Esophagus (tissue), 2 donors: ENCODE measurements around the gene NFIL3. TPM values are rescaled to one million over a fixed set of nuclear protein-coding genes. Genes with fewer than 3 reads are reported as not detected.
A peak's percentile ranks its signal among the peaks of the same experiment; 100 is the strongest.

Experiments used
- H3K27ac ChIP-seq, 2 donors: one replicate each; pipeline ENCODE4 v1.5.1; 2013; ENCODE audit warnings: low read depth in 2 of 2, mild to moderate bottlenecking in 2 of 2, inconsistent platforms in 1 of 2, low read length in 1 of 2, moderate library complexity in 1 of 2
- H3K27me3 ChIP-seq, 2 donors: one replicate each; pipeline ENCODE4 v1.6.1; 2013; ENCODE audit warnings: low read length in 2 of 2, control low read depth in 1 of 2, mild to moderate bottlenecking in 1 of 2; ENCODE audit not compliant: insufficient read depth in 2 of 2, control insufficient read depth in 1 of 2
- H3K36me3 ChIP-seq, 2 donors: one replicate each; pipeline ENCODE4 v1.6.1; 2013; ENCODE audit warnings: low read length in 1 of 2; ENCODE audit not compliant: control insufficient read depth in 2 of 2, insufficient read depth in 2 of 2
- H3K4me1 ChIP-seq, 2 donors: one replicate each; pipeline ENCODE4 v1.6.1; 2013; ENCODE audit warnings: low read length in 1 of 2; ENCODE audit not compliant: control insufficient read depth in 2 of 2, insufficient read depth in 2 of 2
- H3K4me3 ChIP-seq, 2 donors: one replicate each; pipeline ENCODE4 v1.5.1; 2013; ENCODE audit warnings: low read length in 2 of 2, mild to moderate bottlenecking in 2 of 2, low read depth in 1 of 2, moderate library complexity in 1 of 2
- H3K9me3 ChIP-seq, 2 donors: one replicate each; pipeline ENCODE4 v1.6.1; 2013; ENCODE audit warnings: mild to moderate bottlenecking in 2 of 2, low read depth in 1 of 2, low read length in 1 of 2, moderate library complexity in 1 of 2; ENCODE audit not compliant: control insufficient read depth in 2 of 2, insufficient read depth in 1 of 2
- WGBS, 2 donors: extraction: QIAGEN DNeasy Blood & Tissue Kit; methylation state at CpG; one replicate each; pipeline ENCODE4 v1.1.7; 2013; 5-methylcytosine and 5-hydroxymethylcytosine counted together
- polyA plus RNA-seq, 2 donors: library from polyadenylated mRNA; stranded (reverse); fragments of 200-250 nt; gene quantifications; one replicate each; pipeline ENCODE4 v1.2.3, GENCODE V29; 2013
- donor health status: healthy with polysubstance abuse.
- donor health status: Bipolar disorder and iron deficiency.

The NFIL3 gene
- polyA plus RNA-seq, 2 donors = 5.0 to 12.7 TPM

DNA sequence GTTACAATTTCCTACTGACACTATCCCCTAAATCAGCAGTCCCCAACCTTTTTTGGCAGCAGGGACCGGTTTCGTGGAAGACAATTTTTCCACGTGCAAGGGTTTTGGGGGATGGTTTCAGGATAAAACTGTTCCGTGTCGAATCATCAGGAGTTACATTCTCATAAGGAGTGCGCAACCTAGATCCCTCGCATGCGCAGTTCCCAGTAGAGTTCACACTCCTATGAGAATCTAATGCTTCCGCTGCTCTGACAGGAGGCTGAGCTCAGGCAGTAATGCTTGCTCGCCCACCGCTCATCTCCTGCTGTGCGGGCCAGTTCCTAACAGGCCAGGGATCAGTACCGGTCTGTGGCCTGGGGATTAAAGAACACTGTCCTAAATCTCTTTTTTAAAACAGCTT lies 13.2 kb upstream of the NFIL3 start:
- H3K4me1 ChIP-seq = no peaks in the 10 kb centered on the region
- H3K27me3 ChIP-seq = peaks cover 0 to 2% of the 10 kb centered on the region in 2 donors
- H3K9me3 ChIP-seq = no peaks in the 10 kb centered on the region
- no peaks in the 10 kb centered on the region for H3K36me3 ChIP-seq
- H3K27ac ChIP-seq = no peak overlapping the region
- no peak overlapping the region for H3K4me3 ChIP-seq
- WGBS, 2 donors = 92 to 93% methylated on average over 13 of the region's 13 CpGs

DNA sequence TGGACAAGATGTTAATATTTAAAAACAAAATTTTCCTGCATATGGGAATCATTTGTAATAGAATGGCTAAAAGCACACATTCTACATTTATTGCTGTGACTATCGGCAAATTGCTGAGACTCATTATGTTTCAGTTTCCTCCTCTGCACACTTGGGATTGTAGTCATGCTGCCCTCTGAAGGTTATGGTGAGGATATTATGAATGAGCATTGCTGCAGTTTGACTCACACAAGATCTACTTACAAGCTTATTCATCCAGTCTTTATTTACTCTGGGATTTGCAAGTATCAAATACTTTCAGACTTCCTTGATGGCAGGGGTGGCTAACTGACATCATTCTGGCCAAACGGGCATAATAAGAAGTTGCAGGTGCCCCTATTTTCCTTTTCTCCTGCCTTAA lies 9.5 kb upstream of the NFIL3 start:
- Histone ChIP-seq H3K36me3 (no peaks in the 10 kb centered on the region), H3K4me1 (no peaks in the 10 kb centered on the region), H3K27ac (no peak overlapping the region), H3K9me3 (no peaks in the 10 kb centered on the region), H3K27me3 (peaks cover 0 to 2% of the 10 kb centered on the region in 2 donors), H3K4me3 (no peak overlapping the region)
- 8 to 23% methylated on average over 2 of the region's 2 CpGs for WGBS, 2 donors

- H3K4me3 ChIP-seq = no peak overlapping the region
- no peaks in the 10 kb centered on the region for H3K9me3 ChIP-seq
- H3K27me3 ChIP-seq = no peaks in the 10 kb centered on the region
- 79 to 85% methylated on average over 5 of the region's 5 CpGs for WGBS, 2 donors
- H3K4me1 ChIP-seq = no peaks in the 10 kb centered on the region
- no peaks in the 10 kb centered on the region for H3K36me3 ChIP-seq
- no peak overlapping the region for H3K27ac ChIP-seq
Observed at GRCh38 chr9:91431485-91431884, 7.9 kb upstream of the NFIL3 start.

GRCh38 chr9:91429501-91429900 lies 5.9 kb upstream of the NFIL3 start:
- peaks cover 0 to 2% of the 10 kb centered on the region in 2 donors for H3K4me1 ChIP-seq
- no peaks in the 10 kb centered on the region for H3K27me3 ChIP-seq
- no peak overlapping the region for H3K27ac ChIP-seq
- no peaks in the 10 kb centered on the region for H3K9me3 ChIP-seq
- no peak overlapping the region for H3K4me3 ChIP-seq
- no peaks in the 10 kb centered on the region for H3K36me3 ChIP-seq
- 88 to 89% methylated on average over 8 of the region's 8 CpGs for WGBS, 2 donors

DNA sequence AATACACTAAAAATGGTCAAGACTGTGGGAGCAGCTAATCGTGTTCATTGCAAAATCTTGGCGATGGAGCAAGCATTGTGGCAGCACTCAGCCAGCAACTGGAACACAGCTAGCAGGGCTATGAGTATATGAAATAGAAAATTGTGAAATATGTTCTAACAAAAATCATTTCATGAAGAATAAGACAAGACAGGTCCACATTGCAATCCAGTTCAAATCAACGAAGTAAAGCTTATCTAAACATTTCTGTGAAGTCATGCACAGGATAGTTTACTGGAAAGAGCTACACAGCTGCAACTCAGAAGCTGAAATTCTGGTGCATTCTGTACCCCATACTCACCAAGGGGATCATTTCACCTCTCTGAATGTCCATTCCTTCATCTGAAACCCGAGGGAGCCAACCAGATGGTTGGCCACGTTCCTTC lies 5.3 kb upstream of the NFIL3 start:
- Histone ChIP-seq H3K4me3 (no peak overlapping the region), H3K4me1 (peaks cover 0 to 2% of the 10 kb centered on the region in 2 donors), H3K27me3 (no peaks in the 10 kb centered on the region), H3K27ac (no peak overlapping the region), H3K9me3 (no peaks in the 10 kb centered on the region), H3K36me3 (no peaks in the 10 kb centered on the region)
- WGBS, 2 donors = 46 to 48% methylated on average over 5 of the region's 5 CpGs

GRCh38 chr9:91428436-91428835 lies 4.8 kb upstream of the NFIL3 start:
- Histone ChIP-seq H3K27ac (peak overlapping the region in 1 of 2 donors; percentile 1), H3K4me1 (peaks cover 0 to 2% of the 10 kb centered on the region in 2 donors), H3K27me3 (no peaks in the 10 kb centered on the region), H3K36me3 (no peaks in the 10 kb centered on the region), H3K9me3 (no peaks in the 10 kb centered on the region), H3K4me3 (no peak overlapping the region)
- WGBS, 2 donors = 72 to 73% methylated on average over 2 of the region's 2 CpGs

GRCh38 chr9:91427873-91428272 lies 4.2 kb upstream of the NFIL3 start:
- 49 to 61% methylated on average over 2 of the region's 2 CpGs for WGBS, 2 donors
- Histone ChIP-seq H3K36me3 (no peaks in the 10 kb centered on the region), H3K27ac (peak overlapping the region in 1 of 2 donors; percentile 1), H3K4me1 (peaks cover 0 to 2% of the 10 kb centered on the region in 2 donors), H3K27me3 (no peaks in the 10 kb centered on the region), H3K4me3 (no peak overlapping the region), H3K9me3 (no peaks in the 10 kb centered on the region)

DNA sequence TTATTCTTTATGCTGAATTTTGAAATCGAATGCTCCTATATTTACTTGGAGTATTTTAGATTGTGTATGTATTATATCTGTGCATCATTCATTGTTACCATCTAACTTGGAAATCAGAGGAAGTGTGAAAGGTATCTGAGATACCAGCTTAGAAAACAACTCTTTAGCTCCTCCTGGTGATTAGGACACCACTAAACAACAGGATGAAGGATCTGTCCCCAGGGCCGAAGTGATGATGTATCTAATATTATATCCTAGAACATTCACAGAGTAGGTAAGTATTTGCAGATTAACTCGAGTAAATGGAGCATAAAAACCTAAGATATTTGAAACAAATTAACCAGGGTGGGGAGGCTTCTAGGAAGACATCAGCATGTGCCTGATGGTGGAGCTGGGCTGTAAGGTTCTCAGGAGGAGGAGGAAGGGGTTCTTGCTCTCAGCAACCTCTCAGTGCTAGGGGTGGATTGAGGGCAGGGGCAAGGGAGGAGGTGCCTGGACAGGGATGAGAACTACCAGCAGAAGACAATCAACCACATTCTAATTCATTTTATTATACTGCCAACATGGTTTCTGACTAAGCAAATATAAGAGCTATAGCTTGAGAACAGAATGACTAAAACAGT lies 2.6 kb upstream of the NFIL3 start:
- Histone ChIP-seq H3K4me3 (no peak overlapping the region), H3K36me3 (no peaks in the 10 kb centered on the region), H3K27ac (no peak overlapping the region), H3K27me3 (no peaks in the 10 kb centered on the region), H3K4me1 (peaks cover 0 to 2% of the 10 kb centered on the region in 2 donors), H3K9me3 (no peaks in the 10 kb centered on the region)
- 20 to 21% methylated on average over 3 of the region's 3 CpGs for WGBS, 2 donors

DNA sequence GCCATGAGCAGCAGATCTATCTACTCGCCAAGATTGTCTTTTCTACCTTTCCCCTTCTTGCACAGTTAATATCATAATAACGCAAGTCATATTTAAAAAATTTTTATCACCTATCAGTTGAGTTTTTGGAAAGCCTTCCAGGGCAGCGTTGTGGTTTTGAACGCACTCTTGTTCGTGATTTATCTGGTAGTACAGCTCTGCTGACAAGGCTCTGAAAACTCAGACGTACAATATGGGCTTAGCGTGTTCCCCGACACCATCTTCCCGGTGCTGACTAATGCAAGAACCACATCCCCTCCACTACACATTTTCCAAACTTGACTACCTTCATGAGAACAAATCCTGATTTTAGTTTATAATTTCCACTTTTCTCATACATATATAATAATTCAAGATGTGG lies 1.6 kb upstream of the NFIL3 start:
- Histone ChIP-seq H3K27me3 (no peaks in the 10 kb centered on the region), H3K9me3 (no peaks in the 10 kb centered on the region), H3K4me1 (peaks cover 0 to 4% of the 10 kb centered on the region in 2 donors), H3K27ac (peak overlapping the region; percentile 92 to 93), H3K4me3 (peak overlapping the region in 1 of 2 donors; percentile 58), H3K36me3 (no peaks in the 10 kb centered on the region)
- 64 to 83% methylated on average over 9 of the region's 9 CpGs for WGBS, 2 donors
